NCI-H1417 treated with DMSO at 0.1 percent for 48 hours (cell line): ENCODE results near the gene HSPA5.
"Not testable (repeated sequence)": the region's sequence is repeated elsewhere in the genome, so short reads cannot be mapped to it uniquely, and the experiment has no call there.

ENCODE experiments used
- DNase-seq: peaks from one replicate; lab custom pipeline; 2025; lab: John Stamatoyannopoulos, UW

Gene HSPA5

DNA sequence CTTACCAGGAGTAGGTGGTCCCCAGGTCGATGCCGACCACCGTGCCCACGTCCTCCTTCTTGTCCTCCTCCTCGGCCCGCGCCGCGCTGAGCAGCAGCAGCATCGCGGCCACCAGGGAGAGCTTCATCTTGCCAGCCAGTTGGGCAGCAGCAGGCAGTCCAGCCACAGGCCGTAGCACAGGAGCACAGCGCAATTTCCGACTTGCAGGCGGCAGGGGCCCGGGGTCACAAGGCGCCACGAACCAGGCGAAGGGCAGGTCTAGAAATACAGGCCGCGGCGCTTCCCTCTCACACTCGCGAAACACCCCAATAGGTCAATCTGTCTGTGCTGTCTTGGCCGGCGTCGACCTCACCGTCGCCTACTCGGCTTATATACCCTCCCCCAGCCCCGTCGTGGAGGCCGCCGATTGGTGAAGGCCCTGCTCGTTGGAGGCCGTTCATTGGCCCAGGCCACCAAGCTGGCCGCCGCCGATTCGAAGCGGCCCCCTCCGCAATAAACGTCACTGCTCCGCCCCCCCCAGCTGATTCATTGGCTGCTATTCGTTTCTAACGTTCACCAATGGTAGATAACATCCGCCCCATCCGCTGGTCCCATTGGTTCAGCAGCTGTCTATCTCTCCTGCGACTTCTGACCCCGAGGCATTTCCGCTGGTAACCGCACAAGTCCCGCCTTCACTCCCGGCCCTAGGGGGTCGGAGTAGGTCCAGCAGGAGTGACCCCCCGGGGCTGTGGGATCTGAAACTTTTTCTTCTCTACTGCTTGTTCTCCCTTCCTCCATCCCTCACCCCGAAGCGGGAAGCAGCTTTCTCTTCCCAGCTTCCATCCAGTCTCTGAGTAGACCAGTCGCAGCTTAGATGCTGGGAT is at the start of gene HSPA5:
Gene HSPA5 (minus strand): TSS at position 344 of the 863 bp plus-strand sequence. CDS start 217 bp downstream, at position 127.
- peak; percentile 98 for DNase-seq

DNA sequence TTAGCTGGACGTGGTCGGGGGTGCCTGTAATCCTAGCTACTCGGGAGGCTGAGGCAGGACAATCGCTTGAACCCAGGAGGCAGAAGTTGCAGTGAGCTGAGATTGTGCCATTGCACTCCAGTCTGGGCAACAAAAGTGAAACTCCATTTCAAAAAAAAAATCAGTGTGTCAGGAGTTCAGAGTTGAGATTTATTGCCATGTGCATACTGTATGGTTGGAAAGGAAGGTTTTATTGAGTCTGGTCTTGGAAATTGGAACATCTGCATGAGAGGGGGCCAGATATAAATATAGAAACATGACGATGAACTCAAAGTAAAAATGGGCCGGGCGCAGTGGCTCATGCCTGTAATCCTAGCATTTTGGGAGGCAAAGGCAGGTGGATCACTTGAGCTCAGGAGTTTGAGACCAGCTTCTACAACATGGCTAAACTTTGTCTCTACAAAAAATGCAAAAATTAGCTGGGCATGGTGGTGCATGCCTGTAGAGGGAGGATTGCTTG is 45.8 kb upstream of the HSPA5 start:
- not testable (repeated sequence) for DNase-seq

DNA sequence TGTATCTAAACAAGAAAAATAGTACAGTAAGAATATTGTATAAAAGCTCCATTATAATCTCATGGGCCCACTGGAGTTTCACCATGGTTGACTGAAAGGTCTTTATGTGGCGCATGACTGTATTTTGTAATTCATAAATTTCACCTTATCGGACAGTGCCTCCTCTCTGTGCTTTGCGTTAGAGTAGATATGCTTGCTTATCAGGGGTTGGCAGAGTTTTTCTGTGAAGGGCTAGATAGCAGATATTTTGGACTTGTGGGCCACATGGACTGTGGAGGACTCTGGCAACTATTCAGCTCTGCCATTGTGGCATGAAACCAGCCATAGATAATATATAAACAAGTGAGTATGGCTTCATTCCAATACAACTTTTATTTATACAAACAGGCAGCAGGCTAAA is 43.7 kb upstream of the HSPA5 start:
- DNase-seq = no peak

DNA sequence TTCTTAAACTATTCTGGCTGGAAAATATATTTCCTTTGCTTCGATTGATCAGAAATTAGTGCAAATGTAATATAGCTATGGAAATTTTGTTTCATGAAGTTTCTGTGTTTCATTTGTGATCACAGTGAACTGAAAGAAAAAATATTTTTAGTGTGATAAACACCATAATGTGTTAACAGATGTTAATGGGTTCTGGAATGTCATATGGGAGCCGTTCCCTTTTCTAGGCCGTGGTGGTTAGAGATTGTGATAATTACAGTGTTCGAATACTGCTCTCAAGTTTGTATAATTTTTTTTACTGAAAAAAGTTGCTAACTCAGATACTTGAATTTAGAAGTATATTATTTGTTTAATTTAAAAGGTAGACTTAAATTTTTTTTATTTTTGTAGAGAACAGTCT is 39.8 kb upstream of the HSPA5 start:
- no peak for DNase-seq

DNA sequence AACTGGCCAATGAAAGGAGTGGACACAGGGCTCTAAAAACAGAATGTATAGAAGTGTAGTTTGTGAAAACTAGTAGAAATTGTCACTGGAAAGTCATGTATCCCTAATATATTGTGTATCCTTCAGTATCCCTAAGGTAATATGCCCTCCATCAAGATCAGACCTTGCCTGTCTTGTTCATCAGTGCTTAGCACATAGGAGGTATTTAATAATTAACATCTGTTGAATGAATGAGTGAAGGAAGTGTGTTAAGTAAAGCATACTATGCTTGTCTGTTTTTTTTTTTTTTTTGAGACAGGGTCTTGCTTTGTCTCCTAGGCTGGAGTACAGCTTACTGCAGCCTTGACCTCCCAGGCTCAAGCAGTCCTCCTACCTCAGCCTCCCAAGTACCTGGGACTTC is 36.3 kb upstream of the HSPA5 start:
- DNase-seq = no peak

DNA sequence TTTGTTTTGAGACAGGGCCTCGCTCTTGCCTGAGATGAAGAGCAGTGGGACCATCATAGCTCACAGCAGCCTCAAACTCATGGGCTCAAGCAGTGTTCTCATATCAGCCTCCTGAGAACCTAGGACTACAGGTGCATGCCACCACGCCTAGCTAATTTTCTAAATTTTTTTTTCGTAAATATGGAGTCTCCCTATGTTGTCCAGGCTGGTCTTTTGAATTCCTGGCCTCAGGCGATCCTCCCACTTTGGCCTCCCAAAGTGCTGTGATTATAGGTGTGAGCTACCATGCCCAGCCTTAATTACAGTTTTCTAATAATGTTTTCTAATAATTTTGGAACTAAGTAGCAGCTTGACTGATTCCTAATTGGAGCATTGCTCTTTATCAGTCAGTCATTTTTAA is 35.6 kb upstream of the HSPA5 start:
- no peak for DNase-seq

DNA sequence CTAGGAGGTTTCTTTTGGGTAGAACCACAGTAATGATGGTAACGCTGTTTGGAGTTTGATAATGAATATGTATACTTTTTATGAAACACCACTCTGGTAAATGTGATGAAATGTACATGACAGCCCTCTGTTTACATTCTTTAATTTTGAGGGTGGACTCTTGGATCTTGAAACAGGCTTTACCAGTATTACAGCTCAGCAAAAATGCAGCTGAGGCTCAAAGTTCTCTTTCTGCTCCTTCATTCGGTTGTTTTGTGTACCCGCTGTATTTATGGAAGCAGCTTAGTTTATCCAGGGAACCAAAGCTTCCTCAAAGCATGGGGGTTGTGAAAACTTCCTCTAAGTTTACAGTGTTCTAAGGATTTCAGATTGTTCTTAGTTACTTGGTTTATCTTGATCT is 31.6 kb upstream of the HSPA5 start:
- DNase-seq = no peak

DNA sequence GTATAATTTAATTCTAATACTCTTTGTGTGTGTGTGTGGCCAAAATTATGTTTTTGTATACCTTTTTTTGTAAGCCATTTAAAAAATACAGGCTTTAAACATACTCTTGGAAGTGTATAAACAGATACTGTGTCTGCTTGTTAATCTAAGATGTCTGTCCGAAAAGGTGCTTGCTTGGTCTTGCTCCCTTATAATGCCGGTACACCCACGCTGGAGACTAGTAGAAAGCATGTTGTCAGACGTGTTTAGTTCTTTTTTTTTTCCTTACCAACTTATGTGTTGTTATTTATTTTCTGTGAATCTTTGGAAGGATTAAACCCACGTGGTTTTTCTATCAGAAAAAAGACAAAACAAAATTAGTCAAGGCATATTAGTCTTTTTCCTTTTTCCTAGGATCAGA is 29.9 kb upstream of the HSPA5 start:
- DNase-seq = no peak

DNA sequence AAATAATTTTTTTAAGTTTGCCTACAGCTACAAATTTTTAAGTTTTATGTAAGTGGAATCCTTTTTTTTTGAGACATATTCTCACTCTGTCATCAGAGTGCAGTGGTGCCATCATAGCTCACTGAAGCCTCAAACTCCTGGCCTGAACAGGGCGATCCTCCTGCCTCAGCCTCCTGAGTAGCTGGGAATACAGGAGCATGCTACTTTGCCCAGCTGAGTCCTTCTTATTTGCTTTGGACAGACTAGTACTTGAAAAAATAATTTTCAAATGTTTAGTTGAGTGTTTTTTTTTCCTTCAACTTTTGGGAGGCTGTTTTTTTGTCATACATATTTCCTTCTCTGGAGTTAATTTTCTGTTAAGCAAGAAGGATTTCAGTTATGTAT is 27.9 kb upstream of the HSPA5 start:
- no peak for DNase-seq

DNA sequence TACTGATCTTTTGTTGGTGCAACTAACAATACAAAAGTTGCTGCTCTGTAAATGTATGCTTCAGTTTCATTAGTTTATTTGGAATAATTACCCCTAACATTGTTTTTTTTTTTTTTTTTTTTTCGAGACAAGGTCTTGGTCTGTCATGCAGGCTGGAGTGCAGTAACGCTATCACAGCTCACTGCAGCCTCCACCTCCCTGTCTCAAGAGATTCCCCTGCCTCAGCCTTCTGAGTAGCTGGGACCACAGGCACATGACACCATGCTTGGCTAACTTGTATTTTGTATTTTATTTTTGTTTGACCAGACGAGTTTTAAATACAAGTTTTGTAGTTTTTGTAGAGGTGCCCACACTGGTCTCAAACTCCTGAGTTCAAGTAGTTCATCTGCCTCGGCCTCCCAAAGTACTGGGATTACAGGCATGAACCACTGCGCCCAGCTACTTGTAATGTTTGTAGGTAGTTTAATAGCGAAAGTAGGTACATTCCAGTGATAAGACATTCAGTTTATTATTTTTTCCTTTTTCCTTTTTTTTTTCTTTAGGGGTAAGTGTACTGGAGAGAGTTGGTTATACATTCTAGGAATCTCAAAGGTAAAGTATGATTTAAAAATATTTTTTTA is 27.4 kb upstream of the HSPA5 start:
- DNase-seq = no peak

DNA sequence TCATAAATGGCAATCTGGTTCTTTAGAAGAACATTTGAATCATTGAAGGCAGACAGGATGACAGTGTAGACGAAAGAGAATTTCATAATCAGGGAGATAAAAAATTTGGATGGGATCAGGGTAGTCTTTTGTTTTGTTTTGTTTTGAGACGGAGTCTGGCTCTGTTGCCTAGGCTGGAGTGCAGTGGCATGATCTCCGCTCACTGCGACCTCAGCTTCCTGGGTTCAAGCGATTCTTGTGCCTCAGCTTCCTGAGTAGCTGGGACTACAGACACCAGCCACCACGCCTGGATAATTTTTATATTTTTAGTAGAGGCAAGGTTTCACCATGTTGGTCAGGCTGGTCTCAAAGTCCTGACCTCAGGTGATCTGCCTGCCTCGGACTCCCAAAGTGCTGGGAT is 22.9 kb upstream of the HSPA5 start:
- DNase-seq = not testable (repeated sequence)

DNA sequence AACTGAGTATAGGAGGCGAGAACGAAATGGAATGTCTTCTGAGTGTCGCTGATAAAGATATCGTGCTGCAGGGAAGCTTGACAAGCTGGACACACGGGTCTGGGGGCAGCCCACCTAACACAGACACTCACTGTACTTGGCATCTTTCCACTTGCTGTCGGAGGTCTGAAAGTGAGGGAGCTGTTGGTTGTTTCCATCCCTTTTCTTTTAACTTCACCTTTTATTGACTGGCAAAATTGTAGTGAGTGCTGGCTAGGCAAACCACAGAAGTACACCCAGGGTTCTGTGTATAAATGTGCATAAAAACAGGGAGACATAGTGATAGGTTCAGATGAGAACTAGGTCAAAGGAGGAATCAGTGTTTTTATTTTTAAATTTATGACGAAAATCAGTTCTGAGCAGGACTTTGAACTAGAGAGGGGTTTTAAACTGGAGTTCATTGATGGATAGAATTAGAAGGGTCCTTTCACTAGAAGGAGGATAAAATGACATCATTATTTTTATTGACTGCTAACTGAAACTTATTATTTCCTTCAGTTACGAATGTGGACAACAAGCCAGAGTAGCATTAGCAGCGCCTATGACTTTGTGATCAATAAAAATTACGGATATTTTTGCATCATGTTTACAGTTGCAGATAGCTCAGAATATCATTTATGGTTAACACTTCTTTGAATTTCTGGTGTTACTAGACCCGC is 21.3 kb upstream of the HSPA5 start:
- DNase-seq = no peak

DNA sequence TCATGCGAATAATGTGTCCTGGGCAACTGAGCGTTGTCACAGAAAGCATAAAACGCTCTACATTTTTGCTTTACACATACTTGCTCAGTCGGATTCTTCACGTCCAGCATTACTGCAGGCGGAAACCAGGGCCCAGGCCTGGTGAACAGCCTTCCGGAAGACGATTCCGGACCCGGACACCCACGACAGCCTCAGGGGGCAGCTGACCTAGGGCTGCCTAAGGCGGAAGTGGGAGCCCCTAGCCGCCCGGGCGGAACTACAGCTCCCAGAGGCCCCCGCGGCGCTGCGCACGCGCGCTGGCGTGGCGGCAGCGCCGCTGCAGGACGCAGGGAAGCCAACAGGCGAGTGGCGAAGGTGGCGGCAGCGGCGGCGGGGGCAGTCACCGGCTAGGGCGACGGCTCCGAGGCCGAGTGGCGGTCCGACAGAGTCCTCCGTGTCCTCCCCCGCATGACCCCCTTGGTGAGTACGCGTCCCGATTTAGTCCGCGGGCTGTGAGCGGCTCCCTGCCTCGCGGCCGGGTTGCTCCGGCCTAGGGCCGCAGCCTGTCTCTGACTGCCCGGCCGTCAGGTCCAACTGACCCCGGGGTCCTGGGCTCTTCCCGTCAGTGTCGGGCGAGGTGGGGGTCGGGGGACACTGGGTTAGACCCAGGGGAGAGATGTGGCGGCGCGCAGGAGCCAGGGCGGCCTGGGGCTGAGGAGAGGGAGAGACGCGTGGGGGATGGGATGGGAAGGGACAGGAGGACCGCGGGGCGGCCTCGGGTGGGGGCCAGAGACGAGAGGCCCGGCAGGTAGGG is 20.6 kb upstream of the HSPA5 start, which contains the start of gene GAPVD1:
Gene GAPVD1 (plus strand): TSS at position 326 of the 793 bp plus-strand sequence. CDS start 37,096 bp downstream, outside the sequence.
- DNase-seq = peak; percentile 40

DNA sequence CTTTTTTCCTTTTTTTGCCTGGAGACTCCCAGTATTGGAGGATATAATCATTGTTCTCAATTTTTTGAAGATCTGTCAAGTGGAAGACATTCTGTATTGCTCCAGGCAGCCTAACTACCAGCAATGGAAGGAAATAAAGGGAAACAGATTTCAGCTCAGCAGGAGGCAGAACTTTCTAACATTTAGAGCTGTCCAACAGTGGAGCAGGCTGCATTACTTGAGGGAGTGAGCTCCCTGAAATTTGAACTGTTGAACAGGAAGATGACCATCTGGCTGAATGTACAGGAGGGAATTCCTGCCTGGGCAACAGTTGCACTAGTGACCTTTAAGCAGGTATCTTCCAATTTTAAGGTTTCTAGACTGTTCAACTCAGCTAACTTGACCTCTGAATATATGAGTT is 19.4 kb upstream of the HSPA5 start:
- no peak for DNase-seq

DNA sequence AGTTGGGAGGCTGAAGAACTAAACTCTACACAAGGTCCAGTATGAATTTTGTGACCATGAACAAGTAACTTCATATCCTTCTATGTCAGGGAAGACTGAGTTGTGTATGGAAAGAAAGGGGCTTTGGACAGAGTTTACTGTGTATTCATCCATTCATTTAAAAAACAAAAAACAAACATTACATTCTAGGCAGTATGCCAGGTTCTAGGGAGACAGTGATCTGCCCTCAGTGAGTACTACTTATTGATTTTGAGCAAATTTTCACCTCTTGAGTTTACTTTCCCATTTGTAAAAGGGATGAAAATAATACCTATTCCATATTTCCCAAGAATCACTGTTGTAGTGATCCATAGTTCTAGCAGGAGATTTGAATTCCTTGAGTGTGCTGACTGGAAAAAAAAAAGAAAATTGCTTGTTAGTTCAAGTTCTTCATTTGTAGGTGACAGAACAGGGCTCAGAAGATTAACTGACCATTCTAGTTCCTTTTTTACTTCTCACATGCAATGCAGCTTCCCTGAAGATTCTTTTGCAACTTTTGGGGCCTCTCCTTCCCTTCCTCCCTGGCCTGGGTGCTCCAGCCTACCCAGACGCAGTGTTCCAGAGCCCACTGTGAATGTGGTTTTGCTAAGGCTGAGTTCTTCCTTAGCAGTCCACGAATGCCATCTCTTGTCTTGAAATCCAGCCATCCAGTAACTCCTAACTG is 17.8 kb upstream of the HSPA5 start:
- no peak for DNase-seq

DNA sequence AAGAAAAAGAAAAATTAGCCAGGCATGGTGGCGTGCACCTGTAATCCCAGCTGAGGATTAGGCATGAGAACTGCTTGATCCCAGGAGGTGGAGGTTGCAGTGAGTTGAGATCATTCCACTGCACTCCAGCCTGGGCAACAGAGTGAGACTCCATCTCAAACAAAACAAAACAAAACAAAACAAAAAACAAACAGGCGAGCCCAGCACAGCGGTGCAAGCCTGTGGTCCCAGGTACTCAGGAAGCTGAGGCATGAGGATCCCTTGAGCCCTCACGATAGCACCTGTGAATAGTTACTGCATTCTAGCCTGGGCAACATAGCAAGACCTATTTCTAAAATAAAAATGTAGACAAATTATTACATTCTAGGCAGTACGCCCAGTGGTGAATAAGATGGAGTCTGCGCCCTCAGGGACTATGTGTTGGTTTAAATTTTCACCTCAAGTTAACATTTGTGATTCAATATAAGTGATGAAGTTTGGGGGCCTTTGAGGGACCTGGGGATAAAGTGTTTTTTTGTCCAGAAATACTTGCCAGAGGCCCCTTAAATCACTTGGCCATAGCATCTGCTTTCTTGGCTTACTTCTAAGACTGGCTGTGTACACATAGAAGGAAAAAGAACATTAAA is 17.1 kb upstream of the HSPA5 start:
- no peak for DNase-seq

DNA sequence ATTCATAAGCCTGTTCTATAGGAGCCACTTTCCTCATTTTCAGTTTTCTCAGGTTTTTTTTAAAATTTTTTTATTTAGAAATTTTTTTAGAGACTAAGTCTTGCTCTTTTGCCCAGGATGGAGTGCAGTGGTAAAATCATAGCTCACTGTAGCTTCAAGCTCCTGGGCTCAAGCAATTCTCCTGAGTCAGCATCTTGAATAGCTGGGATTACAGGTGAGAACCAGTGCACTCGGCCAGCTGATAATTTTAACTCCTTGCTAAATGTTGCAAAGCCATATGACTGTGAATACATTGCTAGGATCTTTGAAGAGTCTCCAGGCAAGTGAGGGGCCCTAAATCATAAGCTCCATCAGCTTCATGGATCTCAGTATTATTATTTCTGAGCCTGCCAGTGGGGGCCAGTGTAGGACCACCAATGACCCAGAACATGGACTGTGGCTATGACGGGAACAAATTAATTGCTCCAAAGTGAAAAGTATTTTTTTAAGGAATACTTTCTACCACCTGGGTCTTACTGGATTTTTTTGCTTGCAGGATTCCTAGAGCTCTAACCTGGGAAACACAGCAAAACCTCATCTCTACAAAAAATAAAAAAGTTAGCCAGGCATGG is 14.7 kb upstream of the HSPA5 start:
- DNase-seq = no peak

DNA sequence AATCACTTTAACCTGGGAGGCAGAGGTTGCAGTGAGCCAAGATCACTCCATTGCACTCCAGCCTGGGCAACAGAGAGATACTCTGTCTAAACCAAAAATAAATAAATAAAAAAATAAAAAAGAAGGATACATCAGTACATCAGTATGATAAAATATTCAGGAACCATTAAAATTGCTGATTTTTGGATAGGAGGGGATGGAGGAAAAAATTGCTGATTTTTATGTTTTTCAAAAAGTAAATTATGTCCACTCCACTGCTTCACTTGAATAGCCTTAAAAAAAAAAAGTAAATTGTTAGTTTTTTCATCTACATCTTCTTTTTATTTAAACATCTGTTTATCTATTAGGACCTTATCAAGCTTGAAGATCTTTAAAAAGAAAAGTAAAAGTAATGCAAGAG is 13.1 kb upstream of the HSPA5 start:
- no peak for DNase-seq

DNA sequence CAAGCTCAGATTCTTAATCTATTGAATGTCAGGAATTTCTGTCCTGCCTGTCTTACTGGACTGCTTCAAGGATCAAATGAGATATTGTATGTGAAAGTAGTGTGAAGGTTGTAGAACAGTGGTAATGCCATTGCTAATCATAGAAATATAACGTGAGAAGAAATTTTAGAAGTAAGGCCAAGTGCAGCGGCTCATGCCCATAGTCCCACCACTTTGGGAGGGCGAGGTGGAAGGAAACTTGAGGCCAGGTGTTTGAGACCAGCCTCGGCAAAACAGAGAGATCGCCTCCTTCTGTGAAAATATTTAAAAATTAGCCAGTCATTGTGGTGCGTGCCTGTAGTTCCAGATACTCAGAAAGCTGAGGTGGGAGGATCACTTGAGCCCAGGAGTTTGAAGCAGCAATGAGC is 5.1 kb upstream of the HSPA5 start:
- DNase-seq = no peak

DNA sequence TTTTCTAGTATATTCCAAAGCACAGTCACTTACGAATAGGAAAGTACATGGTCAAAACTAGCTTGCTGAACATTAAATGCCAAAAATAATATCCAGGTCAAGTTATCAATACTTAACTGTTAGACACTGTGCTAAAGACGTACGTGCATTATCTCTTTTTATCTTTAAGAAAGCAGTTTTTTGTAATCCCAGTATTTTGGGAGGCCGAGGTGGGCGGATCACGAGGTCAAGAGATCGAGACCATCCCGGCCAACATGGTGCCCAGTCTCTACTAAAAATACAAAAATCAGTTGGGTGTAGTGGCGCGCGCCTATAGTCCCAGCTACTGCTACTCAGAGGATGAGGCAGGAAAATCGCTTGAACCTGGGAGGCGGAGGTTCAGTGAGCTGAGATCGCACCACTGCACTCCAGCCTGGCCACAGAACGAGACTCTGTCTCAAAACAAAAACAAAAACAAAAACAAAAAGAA is 2.7 kb upstream of the HSPA5 start:
- no peak for DNase-seq
